ENCODE results near the gene AUTS2.

Gene AUTS2

DNA sequence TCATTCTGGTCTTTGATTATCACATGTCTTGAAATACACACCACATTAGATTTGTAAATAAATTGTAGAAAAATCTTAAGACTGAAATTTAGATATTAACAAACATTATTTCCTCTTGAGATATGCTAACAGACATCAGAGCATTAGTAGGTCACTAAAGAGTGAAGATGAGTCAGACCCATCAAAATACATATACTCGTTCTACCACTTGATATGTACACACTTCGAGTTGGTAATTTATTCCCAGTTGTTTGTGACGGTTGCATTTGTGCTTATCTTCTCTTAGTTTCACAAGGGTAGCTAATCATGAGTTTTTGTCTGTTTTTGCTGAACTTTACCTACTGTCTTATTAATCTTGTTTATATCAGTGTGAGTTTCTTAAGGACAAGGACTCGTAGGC is 383.4 kb downstream of the AUTS2 start:
- Histone ChIP-seq H3K27ac (ENCODE audit: poor library complexity, severe bottlenecking) (no peak overlapping the region), H3K4me1 (ENCODE audit: insufficient read depth, poor library complexity, severe bottlenecking) (no peaks in the 10 kb centered on the region), H3K9me3 (ENCODE audit: severe bottlenecking) (no peaks in the 10 kb centered on the region), H3K4me3 (ENCODE audit: severe bottlenecking) (no peak overlapping the region), H3K36me3 (ENCODE audit: low read depth) (no peaks in the 10 kb centered on the region), H3K27me3 (ENCODE audit: insufficient read depth, poor library complexity, severe bottlenecking) (no peaks in the 10 kb centered on the region)
- DNase-seq (ENCODE audit: low spot score), result no peak
- no peak for ATAC-seq (ENCODE audit: low read depth)
- TF ChIP-seq, protein P1, sequence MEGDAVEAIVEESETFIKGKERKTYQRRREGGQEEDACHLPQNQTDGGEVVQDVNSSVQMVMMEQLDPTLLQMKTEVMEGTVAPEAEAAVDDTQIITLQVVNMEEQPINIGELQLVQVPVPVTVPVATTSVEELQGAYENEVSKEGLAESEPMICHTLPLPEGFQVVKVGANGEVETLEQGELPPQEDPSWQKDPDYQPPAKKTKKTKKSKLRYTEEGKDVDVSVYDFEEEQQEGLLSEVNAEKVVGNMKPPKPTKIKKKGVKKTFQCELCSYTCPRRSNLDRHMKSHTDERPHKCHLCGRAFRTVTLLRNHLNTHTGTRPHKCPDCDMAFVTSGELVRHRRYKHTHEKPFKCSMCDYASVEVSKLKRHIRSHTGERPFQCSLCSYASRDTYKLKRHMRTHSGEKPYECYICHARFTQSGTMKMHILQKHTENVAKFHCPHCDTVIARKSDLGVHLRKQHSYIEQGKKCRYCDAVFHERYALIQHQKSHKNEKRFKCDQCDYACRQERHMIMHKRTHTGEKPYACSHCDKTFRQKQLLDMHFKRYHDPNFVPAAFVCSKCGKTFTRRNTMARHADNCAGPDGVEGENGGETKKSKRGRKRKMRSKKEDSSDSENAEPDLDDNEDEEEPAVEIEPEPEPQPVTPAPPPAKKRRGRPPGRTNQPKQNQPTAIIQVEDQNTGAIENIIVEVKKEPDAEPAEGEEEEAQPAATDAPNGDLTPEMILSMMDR (IDR thresholded peaks at IDR 0.05; ENCODE audit: poor library complexity, severe bottlenecking), result no peak

GRCh38 chr7:69982197-69982596 is 383.9 kb downstream of the AUTS2 start:
- Histone ChIP-seq H3K36me3 (ENCODE audit: low read depth) (no peaks in the 10 kb centered on the region), H3K4me3 (ENCODE audit: severe bottlenecking) (no peak overlapping the region), H3K27ac (ENCODE audit: poor library complexity, severe bottlenecking) (no peak overlapping the region), H3K27me3 (ENCODE audit: insufficient read depth, poor library complexity, severe bottlenecking) (no peaks in the 10 kb centered on the region), H3K4me1 (ENCODE audit: insufficient read depth, poor library complexity, severe bottlenecking) (no peaks in the 10 kb centered on the region), H3K9me3 (ENCODE audit: severe bottlenecking) (no peaks in the 10 kb centered on the region)
- ATAC-seq (ENCODE audit: low read depth), result no peak
- TF ChIP-seq, protein P1 (IDR thresholded peaks at IDR 0.05; ENCODE audit: poor library complexity, severe bottlenecking), result no peak
- no peak for DNase-seq (ENCODE audit: low spot score)

DNA sequence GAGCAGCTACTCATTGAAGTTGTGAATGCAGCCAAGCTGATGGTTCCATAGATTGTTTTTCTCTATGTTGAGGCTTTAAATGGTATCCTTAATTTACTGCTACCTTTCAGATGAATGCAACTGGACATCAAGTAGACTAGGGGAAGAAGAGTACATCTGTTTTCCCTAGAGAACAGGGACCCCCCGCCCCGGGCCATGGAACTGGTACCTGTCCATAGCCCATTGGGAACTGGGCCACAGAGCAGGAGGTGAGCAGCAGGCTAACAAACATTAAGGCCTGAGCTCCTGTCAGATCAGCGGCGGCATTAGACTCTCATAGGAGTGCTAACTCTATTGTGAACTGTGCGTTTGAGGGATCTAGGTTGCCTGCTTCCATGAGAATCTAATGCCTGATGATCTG is 391.3 kb downstream of the AUTS2 start:
- H3K9me3 ChIP-seq (ENCODE audit: severe bottlenecking), result no peaks in the 10 kb centered on the region
- no peak for ATAC-seq (ENCODE audit: low read depth)
- H3K4me1 ChIP-seq (ENCODE audit: insufficient read depth, poor library complexity, severe bottlenecking), result no peaks in the 10 kb centered on the region
- DNase-seq (ENCODE audit: low spot score), result no peak
- no peaks in the 10 kb centered on the region for H3K36me3 ChIP-seq (ENCODE audit: low read depth)
- no peak overlapping the region for H3K27ac ChIP-seq (ENCODE audit: poor library complexity, severe bottlenecking)
- no peak overlapping the region for H3K4me3 ChIP-seq (ENCODE audit: severe bottlenecking)
- H3K27me3 ChIP-seq (ENCODE audit: insufficient read depth, poor library complexity, severe bottlenecking), result no peaks in the 10 kb centered on the region
- TF ChIP-seq, protein P1 (IDR thresholded peaks at IDR 0.05; ENCODE audit: poor library complexity, severe bottlenecking), result no peak

GRCh38 chr7:69992938-69993337 is 394.7 kb downstream of the AUTS2 start:
- Histone ChIP-seq H3K4me1 (ENCODE audit: insufficient read depth, poor library complexity, severe bottlenecking) (no peaks in the 10 kb centered on the region), H3K36me3 (ENCODE audit: low read depth) (no peaks in the 10 kb centered on the region), H3K27me3 (ENCODE audit: insufficient read depth, poor library complexity, severe bottlenecking) (no peaks in the 10 kb centered on the region), H3K9me3 (ENCODE audit: severe bottlenecking) (no peaks in the 10 kb centered on the region), H3K4me3 (ENCODE audit: severe bottlenecking) (no peak overlapping the region), H3K27ac (ENCODE audit: poor library complexity, severe bottlenecking) (no peak overlapping the region)
- TF ChIP-seq, protein P1 (IDR thresholded peaks at IDR 0.05; ENCODE audit: poor library complexity, severe bottlenecking), result no peak
- ATAC-seq (ENCODE audit: low read depth) (no peak), DNase-seq (ENCODE audit: low spot score) (no peak)

- H3K27ac ChIP-seq (ENCODE audit: poor library complexity, severe bottlenecking), result no peak overlapping the region
- H3K36me3 ChIP-seq (ENCODE audit: low read depth), result no peaks in the 10 kb centered on the region
- no peaks in the 10 kb centered on the region for H3K9me3 ChIP-seq (ENCODE audit: severe bottlenecking)
- ATAC-seq (ENCODE audit: low read depth) (no peak), DNase-seq (ENCODE audit: low spot score) (no peak)
- no peak overlapping the region for H3K4me3 ChIP-seq (ENCODE audit: severe bottlenecking)
- H3K4me1 ChIP-seq (ENCODE audit: insufficient read depth, poor library complexity, severe bottlenecking), result no peaks in the 10 kb centered on the region
- no peaks in the 10 kb centered on the region for H3K27me3 ChIP-seq (ENCODE audit: insufficient read depth, poor library complexity, severe bottlenecking)
- TF ChIP-seq, protein P1 (IDR thresholded peaks at IDR 0.05; ENCODE audit: poor library complexity, severe bottlenecking), result no peak
These were observed 395.9 kb downstream of the AUTS2 start for GRCh38 chr7:69994218-69994617.
